GM10847 (cell line): Measurements from ENCODE around the gene PIGA.

Experiments
- POLR2A ChIP-seq: IDR thresholded peaks from 2 replicates; pipeline ENCODE4 v1.6.1; 2011; ENCODE audit not compliant: insufficient read length; ENCODE audit errors: extremely low read depth

PIGA gene

DNA sequence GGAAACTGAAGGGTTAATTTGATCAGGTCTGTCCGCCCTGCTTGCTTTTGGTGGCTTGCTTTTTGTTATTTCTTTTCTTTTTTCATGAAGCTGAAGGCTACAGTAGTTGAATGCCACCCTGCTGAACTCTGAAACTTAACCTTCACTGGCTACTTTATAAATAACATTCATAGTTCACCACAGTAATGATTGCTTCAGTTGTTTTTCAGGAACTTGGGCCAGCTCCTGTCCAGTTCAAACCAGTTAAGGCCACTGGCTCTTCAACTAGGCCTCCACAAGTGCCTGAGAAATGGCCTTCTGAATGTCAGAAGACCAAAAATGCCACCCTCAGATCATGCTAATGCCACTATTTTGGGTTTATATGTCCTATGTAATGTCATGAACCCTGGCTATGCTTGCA is 57.7 kb downstream of the PIGA start:
- no peak for TF ChIP-seq POLR2A

DNA sequence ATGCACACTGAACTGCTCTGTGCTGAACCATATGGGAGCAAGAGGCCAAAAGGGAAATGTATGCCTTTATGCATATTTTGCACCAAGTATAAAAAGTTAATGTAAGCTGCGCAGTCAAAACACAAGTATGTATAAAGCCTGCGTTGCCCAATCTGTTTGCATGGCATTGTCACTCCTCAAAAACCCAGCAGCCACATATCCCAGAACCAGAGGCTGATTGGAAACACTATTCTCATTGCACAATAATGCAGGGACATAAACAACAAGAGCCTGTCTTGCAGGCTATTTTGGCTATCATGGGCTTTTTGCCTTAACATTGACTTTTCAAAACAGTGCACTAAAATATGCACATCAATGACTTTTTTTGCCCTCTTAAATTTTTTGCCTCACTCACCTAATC is 60.4 kb downstream of the PIGA start:
- no peak for TF ChIP-seq POLR2A

DNA sequence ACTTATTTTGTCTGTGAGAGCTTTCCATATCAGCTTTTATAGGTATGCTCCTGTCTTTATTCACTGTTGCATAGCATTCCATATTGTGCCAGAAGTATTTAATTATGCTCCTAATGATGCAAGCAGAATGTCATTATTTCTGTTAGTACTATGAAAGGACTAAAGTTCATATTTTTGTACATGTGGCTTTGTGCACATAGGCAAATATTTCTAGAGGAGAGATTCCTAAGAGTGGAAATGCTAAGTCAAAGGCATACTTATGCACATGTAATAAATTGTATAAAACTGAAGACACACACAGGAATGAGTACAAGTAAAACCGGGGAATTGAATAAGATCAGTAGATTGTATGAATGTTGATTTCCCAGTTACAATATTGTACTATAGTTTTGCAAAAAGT is 63.6 kb downstream of the PIGA start:
- TF ChIP-seq POLR2A: no peak

DNA sequence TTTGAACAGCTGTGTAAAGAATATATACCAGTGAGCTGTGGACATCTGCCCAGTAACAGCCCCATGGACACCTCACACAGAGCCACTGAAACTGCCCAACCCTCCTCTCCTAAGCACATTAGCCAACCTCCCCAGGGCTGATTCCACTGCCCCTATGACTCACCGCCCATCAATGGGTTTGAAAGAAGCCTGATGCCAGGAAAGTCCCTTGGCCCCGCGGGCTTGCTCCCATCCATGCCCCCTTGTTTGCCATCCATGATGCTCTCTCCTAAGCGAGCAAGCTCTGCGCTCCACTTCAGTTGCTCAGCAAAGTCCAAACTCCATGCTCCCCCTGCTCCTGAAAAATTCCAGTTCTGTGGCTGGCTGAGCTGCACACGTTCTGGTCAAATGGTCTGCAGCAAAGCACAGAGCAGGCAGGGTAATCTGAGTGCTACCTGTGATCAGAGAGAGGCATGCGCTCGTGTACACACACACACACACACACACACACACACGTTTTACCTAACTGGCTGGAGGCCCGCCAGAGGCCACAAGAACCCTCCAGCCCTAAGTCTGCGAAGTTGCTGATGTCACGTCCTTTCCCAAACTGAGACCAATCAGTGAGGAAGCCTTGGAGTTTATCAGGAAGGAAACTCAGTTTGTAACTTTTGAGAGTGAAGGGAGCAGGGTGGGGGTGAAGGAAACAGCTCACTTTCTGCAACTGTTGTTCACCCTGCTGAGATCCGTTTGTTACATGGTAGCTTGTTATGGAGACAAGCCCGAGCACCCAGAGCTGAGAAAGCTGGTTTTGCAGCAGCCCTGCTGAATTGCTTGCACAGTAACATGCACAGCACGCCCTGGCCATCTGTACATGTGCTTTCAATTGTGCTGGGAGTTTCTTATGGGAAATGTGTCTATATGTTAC is 65.5 kb downstream of the PIGA start, which contains the start of gene ASB9:
TSS of gene ASB9 (minus strand) at position 466 of the 904 bp plus-strand sequence. CDS start at position 257, 209 bp downstream.
- no peak for TF ChIP-seq POLR2A
